ENCODE results near the gene TSEN34.

- TF ChIP-seq EZH2 (IDR thresholded peaks at IDR 0.05) (no peak), POLR2AphosphoS5 (IDR thresholded peaks at IDR 0.05; ENCODE audit: borderline replicate concordance, low read depth, low read length) (no peak), FOXP2 (optimal IDR thresholded peaks at IDR 0.05; ENCODE audit: control extremely low read depth, extremely low read length, insufficient read depth) (no peak)
Observed at GRCh38 chr19:54193011-54193410, 1.9 kb downstream of the TSEN34 start.
